ENCODE results near the gene ZBTB1. TPM values are rescaled to one million over a fixed set of nuclear protein-coding genes. Genes with fewer than 3 reads are reported as not detected.

The ZBTB1 gene
- total RNA-seq, 1 donor, result 67.7 TPM

DNA sequence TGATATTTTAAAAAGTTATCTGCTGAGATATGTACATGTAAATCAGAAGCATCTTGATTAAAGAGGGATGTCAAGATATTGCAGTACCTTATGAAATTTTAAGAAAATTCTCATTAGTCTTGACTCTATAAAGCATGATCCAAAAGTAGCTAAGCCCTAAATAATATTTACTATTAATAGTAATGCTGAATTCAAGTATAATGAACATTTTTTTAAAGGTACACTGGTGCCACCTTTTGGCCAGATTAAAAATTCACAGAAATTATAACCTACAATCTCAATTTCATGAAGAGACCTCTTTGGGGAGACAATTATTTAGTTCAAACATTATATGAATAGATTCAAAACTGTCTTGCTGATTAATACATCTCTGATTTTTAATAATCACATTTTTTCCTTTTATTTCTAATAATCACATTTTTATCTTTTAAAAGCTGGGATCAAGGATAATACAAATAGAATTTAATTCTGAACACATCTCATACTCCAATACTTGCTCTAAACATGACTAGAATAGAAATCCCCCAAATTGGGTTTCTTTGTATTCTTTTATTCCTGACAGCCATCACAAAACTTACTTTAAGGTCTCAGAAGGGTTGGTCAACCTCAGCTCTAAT, 25.8 kb upstream of the ZBTB1 start:
- Histone ChIP-seq H3K27me3 (ENCODE audit: insufficient read depth, low read length) (no peaks in the 10 kb centered on the region), H3K27ac (ENCODE audit: low read depth, low read length) (no peak overlapping the region), H3K4me1 (ENCODE audit: insufficient read depth, low read length) (no peaks in the 10 kb centered on the region), H4K20me1 (ENCODE audit: insufficient read depth, low read length) (no peaks in the 10 kb centered on the region), H2AFZ (ENCODE audit: low read length) (no peak overlapping the region), H3K36me3 (ENCODE audit: insufficient read depth, low read length) (no peaks in the 10 kb centered on the region), H3K9me3 (ENCODE audit: low read depth, low read length) (no peaks in the 10 kb centered on the region), H3K79me2 (ENCODE audit: insufficient read depth, low read length) (no peaks in the 10 kb centered on the region), H3K4me2 (ENCODE audit: insufficient read depth, low read length) (no peak overlapping the region), H3K4me3 (ENCODE audit: insufficient read depth, low read length) (no peak overlapping the region)
- TF ChIP-seq CTCF (IDR thresholded peaks at IDR 0.05; ENCODE audit: extremely low read depth, low read depth, low read length), result peak; percentile 51
- no peak for DNase-seq (ENCODE audit: insufficient read length, low spot score, missing footprints)

DNA sequence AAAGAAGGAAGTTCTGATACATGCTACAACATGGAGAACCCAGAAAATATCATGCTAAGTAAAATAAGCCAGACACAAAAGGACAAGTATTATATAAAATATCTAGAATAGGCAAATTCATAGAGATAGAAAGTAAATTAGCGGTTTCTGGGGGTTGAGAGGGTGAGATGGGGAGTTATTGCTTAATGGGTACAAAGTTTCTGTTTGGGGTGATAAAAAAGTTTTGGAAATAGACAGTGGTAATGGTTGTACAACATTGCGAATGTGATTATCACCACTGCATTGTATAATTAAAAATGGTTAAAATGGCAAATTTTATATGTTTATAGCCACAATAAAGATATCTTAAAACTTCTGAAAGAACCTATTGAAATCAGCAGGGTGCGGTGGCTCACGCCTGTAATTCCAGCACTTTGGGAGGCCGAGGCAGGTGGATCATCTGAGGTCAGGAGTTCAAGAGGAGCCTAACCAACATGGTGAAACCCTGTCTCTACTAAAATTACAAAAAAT, 15.9 kb upstream of the ZBTB1 start:
- H3K36me3 ChIP-seq (ENCODE audit: insufficient read depth, low read length), result peaks cover 22% of the 10 kb centered on the region
- H3K9me3 ChIP-seq (ENCODE audit: low read depth, low read length), result no peaks in the 10 kb centered on the region
- no peaks in the 10 kb centered on the region for H3K27me3 ChIP-seq (ENCODE audit: insufficient read depth, low read length)
- H2AFZ ChIP-seq (ENCODE audit: low read length), result no peak overlapping the region
- peaks cover 5% of the 10 kb centered on the region for H3K79me2 ChIP-seq (ENCODE audit: insufficient read depth, low read length)
- H3K4me3 ChIP-seq (ENCODE audit: insufficient read depth, low read length), result no peak overlapping the region
- H3K4me2 ChIP-seq (ENCODE audit: insufficient read depth, low read length), result no peak overlapping the region
- H3K27ac ChIP-seq (ENCODE audit: low read depth, low read length), result no peak overlapping the region
- no peaks in the 10 kb centered on the region for H3K4me1 ChIP-seq (ENCODE audit: insufficient read depth, low read length)
- TF ChIP-seq CTCF (IDR thresholded peaks at IDR 0.05; ENCODE audit: extremely low read depth, low read depth, low read length), result no peak
- no peaks in the 10 kb centered on the region for H4K20me1 ChIP-seq (ENCODE audit: insufficient read depth, low read length)
- no peak for DNase-seq (ENCODE audit: insufficient read length, low spot score, missing footprints)

DNA sequence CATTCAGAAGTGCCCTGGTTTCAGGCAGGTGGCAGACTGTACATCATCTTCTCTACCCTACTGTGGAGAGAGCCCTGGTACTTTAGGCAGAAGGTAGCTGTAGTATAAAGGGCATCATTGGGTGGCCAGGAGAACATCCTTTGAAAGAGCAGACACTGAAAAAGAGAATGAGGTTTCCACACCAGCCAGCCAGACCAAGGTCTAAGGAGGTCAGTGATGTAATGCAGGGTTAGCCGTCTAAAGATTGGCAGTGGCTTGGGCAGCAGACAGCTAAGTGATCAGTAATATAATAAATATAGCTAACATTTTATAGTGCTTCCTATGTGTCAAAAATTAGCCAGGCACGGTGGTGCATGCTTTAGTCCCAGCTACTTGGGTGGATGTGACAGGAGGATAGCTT, 12.9 kb upstream of the ZBTB1 start:
- no peak overlapping the region for H3K27ac ChIP-seq (ENCODE audit: low read depth, low read length)
- H2AFZ ChIP-seq (ENCODE audit: low read length), result no peak overlapping the region
- no peaks in the 10 kb centered on the region for H3K9me3 ChIP-seq (ENCODE audit: low read depth, low read length)
- peaks cover 9% of the 10 kb centered on the region for H3K79me2 ChIP-seq (ENCODE audit: insufficient read depth, low read length)
- H4K20me1 ChIP-seq (ENCODE audit: insufficient read depth, low read length), result no peaks in the 10 kb centered on the region
- no peak overlapping the region for H3K4me2 ChIP-seq (ENCODE audit: insufficient read depth, low read length)
- DNase-seq (ENCODE audit: insufficient read length, low spot score, missing footprints), result no peak
- H3K27me3 ChIP-seq (ENCODE audit: insufficient read depth, low read length), result no peaks in the 10 kb centered on the region
- H3K36me3 ChIP-seq (ENCODE audit: insufficient read depth, low read length), result peaks cover 29% of the 10 kb centered on the region
- no peak overlapping the region for H3K4me3 ChIP-seq (ENCODE audit: insufficient read depth, low read length)
- no peaks in the 10 kb centered on the region for H3K4me1 ChIP-seq (ENCODE audit: insufficient read depth, low read length)
- TF ChIP-seq CTCF (IDR thresholded peaks at IDR 0.05; ENCODE audit: extremely low read depth, low read depth, low read length), result no peak

DNA sequence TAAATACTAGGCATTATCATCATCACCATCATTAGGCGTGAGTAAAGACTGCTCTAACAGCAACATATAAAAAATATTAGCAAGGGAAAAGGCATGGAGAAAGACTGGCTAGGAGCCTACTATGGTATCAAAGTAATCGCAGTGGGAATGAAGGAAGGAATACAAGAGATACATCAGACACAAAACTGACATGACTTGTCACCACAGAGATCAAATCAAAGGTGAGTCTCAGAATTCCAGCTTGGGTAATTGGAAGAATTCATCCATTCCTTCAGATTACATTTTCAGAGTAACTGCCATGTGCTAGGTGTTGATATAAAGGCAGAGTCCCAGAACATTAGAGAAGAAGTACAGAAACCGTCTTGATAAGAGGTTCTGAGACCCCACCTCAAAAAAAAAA, 11.1 kb upstream of the ZBTB1 start:
- no peak for DNase-seq (ENCODE audit: insufficient read length, low spot score, missing footprints)
- H3K27ac ChIP-seq (ENCODE audit: low read depth, low read length), result no peak overlapping the region
- H3K36me3 ChIP-seq (ENCODE audit: insufficient read depth, low read length), result peaks cover 13% of the 10 kb centered on the region
- H3K79me2 ChIP-seq (ENCODE audit: insufficient read depth, low read length), result peaks cover 15% of the 10 kb centered on the region
- no peak for TF ChIP-seq CTCF (IDR thresholded peaks at IDR 0.05; ENCODE audit: extremely low read depth, low read depth, low read length)
- no peak overlapping the region for H2AFZ ChIP-seq (ENCODE audit: low read length)
- no peaks in the 10 kb centered on the region for H3K27me3 ChIP-seq (ENCODE audit: insufficient read depth, low read length)
- no peaks in the 10 kb centered on the region for H3K9me3 ChIP-seq (ENCODE audit: low read depth, low read length)
- no peak overlapping the region for H3K4me3 ChIP-seq (ENCODE audit: insufficient read depth, low read length)
- no peaks in the 10 kb centered on the region for H4K20me1 ChIP-seq (ENCODE audit: insufficient read depth, low read length)
- H3K4me2 ChIP-seq (ENCODE audit: insufficient read depth, low read length), result no peak overlapping the region
- no peaks in the 10 kb centered on the region for H3K4me1 ChIP-seq (ENCODE audit: insufficient read depth, low read length)

Measured in osteoblast (primary cell).